Adipose tissue (tissue), 3 donors: ENCODE data around the gene CNPY3. TPM values are rescaled to one million over a fixed set of nuclear protein-coding genes. Genes with fewer than 3 reads are reported as not detected.

ENCODE experiments used
- polyA plus RNA-seq, 3 donors: library from polyadenylated mRNA; stranded (reverse); fragments of 200-250 nt; gene quantifications; one replicate each; pipeline ENCODE4 v1.2.3, GENCODE V29; 2013
- donor health status: healthy with polysubstance abuse.
- donor health status: Bipolar disorder and iron deficiency.
- donor health status: healthy.

CNPY3 gene
- polyA plus RNA-seq, 3 donors = 19.9 to 61.0 (median 23.6) TPM

Other genes with a start within 250 kb of the CNPY3 start
- gene PRPH2, start 206.9 kb upstream of the CNPY3 start, polyA plus RNA-seq = under 1 TPM; 0.54 to 0.77 (median 0.67) TPM
- gene TBCC, start 183.4 kb upstream of the CNPY3 start, polyA plus RNA-seq = 10 to 100 TPM; 11.4 to 15.5 (median 12.0) TPM
- 1 to 10 TPM; 3.5 to 6.3 (median 4.5) TPM for gene BICRAL, start 147.4 kb upstream of the CNPY3 start, polyA plus RNA-seq
- 10 to 100 TPM; 26.1 to 68.6 (median 54.1) TPM for gene RPL7L1, start 49.9 kb upstream of the CNPY3 start, polyA plus RNA-seq
- under 1 TPM in 1 of 3 donors, not detected in 2; 0.15 TPM for gene PTCRA, start 13.4 kb upstream of the CNPY3 start, polyA plus RNA-seq
- 100 to 1,000 TPM in 1 of 3 donors, 1 to 10 TPM in 1, under 1 TPM in 1; 0.34 to 267 (median 6.0) TPM for gene GNMT, start 31.3 kb downstream of the CNPY3 start, polyA plus RNA-seq
- gene PEX6, start 49.7 kb downstream of the CNPY3 start, polyA plus RNA-seq = 10 to 100 TPM; 11.4 to 21.5 (median 15.0) TPM
- 10 to 100 TPM; 17.5 to 31.5 (median 24.2) TPM for gene PPP2R5D, start 55.1 kb downstream of the CNPY3 start, polyA plus RNA-seq
- 10 to 100 TPM; 39.7 to 90.3 (median 73.0) TPM for gene MEA1, start 84.5 kb downstream of the CNPY3 start, polyA plus RNA-seq
- gene KLHDC3, start 84.8 kb downstream of the CNPY3 start, polyA plus RNA-seq = 100 to 1,000 TPM in 1 of 3 donors, 10 to 100 TPM in 2; 44.6 to 108 (median 70.5) TPM
- gene RRP36, start 92.1 kb downstream of the CNPY3 start, polyA plus RNA-seq = 10 to 100 TPM; 26.4 to 41.3 (median 29.9) TPM
- 1 to 10 TPM; 8.9 to 9.6 (median 9.3) TPM for gene CUL7, start 124.4 kb downstream of the CNPY3 start, polyA plus RNA-seq
- 10 to 100 TPM; 43.6 to 77.5 (median 55.8) TPM for gene MRPL2, start 130.0 kb downstream of the CNPY3 start, polyA plus RNA-seq
- 10 to 100 TPM; 15.1 to 25.6 (median 17.8) TPM for gene KLC4, start 130.2 kb downstream of the CNPY3 start, polyA plus RNA-seq
- gene PTK7, start 146.8 kb downstream of the CNPY3 start, polyA plus RNA-seq = 10 to 100 TPM in 2 of 3 donors, 1 to 10 TPM in 1; 6.6 to 15.7 (median 11.2) TPM
- gene SRF, start 241.8 kb downstream of the CNPY3 start, polyA plus RNA-seq = 10 to 100 TPM; 12.1 to 57.9 (median 29.9) TPM